ENCODE results near the gene LRRC4B. TPM values are rescaled to one million over a fixed set of nuclear protein-coding genes. Genes with fewer than 3 reads are reported as not detected.

The LRRC4B gene
- total and polyA plus RNA-seq, 2 of the 13 experiments (the other 11 are each of a cell fraction or from before 2014, with no cell fraction given) = not detected

- TF ChIP-seq RORA (CRISPR knock-in tag; IDR thresholded peaks at IDR 0.05) = no peak
- TF ChIP-seq GATAD1 (CRISPR knock-in tag; IDR thresholded peaks at IDR 0.05) = no peak
- TF ChIP-seq GLI4 (CRISPR knock-in tag; IDR thresholded peaks at IDR 0.05; ENCODE audit: borderline replicate concordance) = no peak
- no peak for TF ChIP-seq ZNF775 (CRISPR knock-in tag; IDR thresholded peaks at IDR 0.05; ENCODE audit: borderline replicate concordance)
- no peak for TF ChIP-seq MTERF4 (CRISPR knock-in tag; IDR thresholded peaks at IDR 0.05)
- no peak for TF ChIP-seq ATF3 (CRISPR knock-in tag; IDR thresholded peaks at IDR 0.05)
- no peak for TF ChIP-seq ZHX1 (CRISPR knock-in tag; IDR thresholded peaks at IDR 0.05; ENCODE audit: low read depth)
- TF ChIP-seq TCF7 (IDR thresholded peaks at IDR 0.05; ENCODE audit: low read depth) = no peak
- TF ChIP-seq IRX3 (CRISPR knock-in tag; IDR thresholded peaks at IDR 0.05; ENCODE audit: borderline replicate concordance, low read depth) = no peak
- TF ChIP-seq EED (CRISPR knock-in tag; IDR thresholded peaks at IDR 0.05) = no peak
- no peak for TF ChIP-seq SOX13 (IDR thresholded peaks at IDR 0.05)
- TF ChIP-seq SOX13 (CRISPR knock-in tag; conservative IDR thresholded peaks at IDR 0.05 in 1 of 2, IDR thresholded peaks at IDR 0.05 in 1 of 2) = no peak
- TF ChIP-seq ZFAT (CRISPR knock-in tag; conservative IDR thresholded peaks at IDR 0.05) = no peak
- TF ChIP-seq RXRB (CRISPR knock-in tag; IDR thresholded peaks at IDR 0.05; ENCODE audit: borderline replicate concordance) = no peak
- TF ChIP-seq ZFY (CRISPR knock-in tag; IDR thresholded peaks at IDR 0.05) = no peak
- TF ChIP-seq RFXAP (CRISPR knock-in tag; IDR thresholded peaks at IDR 0.05; ENCODE audit: borderline replicate concordance) = no peak
- TF ChIP-seq FOXO4 (CRISPR knock-in tag; conservative IDR thresholded peaks at IDR 0.05) = no peak
- Histone ChIP-seq H3K27me3 (ENCODE audit: control insufficient read depth in 1 of 2, insufficient read depth in 2 of 2, low read length in 2 of 2) (peaks cover 8 to 30% of the 10 kb centered on the region in 2 experiments; a peak in 3 of 5 replicates), H3K36me3 (replicated peaks in 1 of 2; ENCODE audit: control insufficient read depth in 1 of 2, insufficient read depth in 2 of 2, low read length in 2 of 2) (no peaks in the 10 kb centered on the region), H3K9me3 (ENCODE audit: low read length) (peaks cover 15% of the 10 kb centered on the region), H3K27ac (ENCODE audit: extremely low read length, insufficient read depth, low read length) (no peak overlapping the region), H3K9ac (ENCODE audit: insufficient read depth, low read depth, low read length) (no peak overlapping the region), H3K4me3 (replicated peaks in 1 of 3; ENCODE audit: insufficient read depth in 1 of 3, low read depth in 2 of 3, low read length in 3 of 3) (no peak overlapping the region), H2AFZ (ENCODE audit: low read length) (no peak overlapping the region), H3K79me2 (ENCODE audit: insufficient read depth, low read length) (no peaks in the 10 kb centered on the region), H4K20me1 (ENCODE audit: insufficient read depth, low read length) (no peaks in the 10 kb centered on the region), H3K4me2 (ENCODE audit: low read depth, low read length) (no peak overlapping the region), H3K4me1 (ENCODE audit: insufficient read depth, low read length) (no peaks in the 10 kb centered on the region)
- intact Hi-C loops (cut with micrococcal nuclease; ENCODE audit: unreplicated experiment) = no loop called here
- FAIRE-seq (no peak), DNase-seq (ENCODE audit: low spot score) (no peak), ATAC-seq (no peak)
- in situ Hi-C loops (cut with HindIII; ENCODE audit: extremely low pct_ligation_motif_present, low pct_unique_long_range_greater_than_20kb) = no loop called here
- WGBS (ENCODE audit: low lambda C conversion rate) = 77% methylated on average over 18 of the region's 18 CpGs
- BruUV-seq (replicated peaks) = no TSS peak
- ChIA-PET POLR2A (no interaction called here), CTCF (ENCODE audit: low intra/inter-chr PET ratio, low total read pairs) (no interaction called here)
Measured at GRCh38 chr19:50490411-50490811, 77.8 kb downstream of the LRRC4B start.

Data from HepG2 (cell line).